Measurements from ENCODE around the gene NEK4.
"Not testable (repeated sequence)": the region's sequence is repeated elsewhere in the genome, so short reads cannot be mapped to it uniquely, and the experiment has no call there.

The NEK4 gene

GRCh38 chr3:52695798-52696671 is 74.7 kb downstream of the NEK4 start:
- DNase-seq: no peak

- DNase-seq: no peak
These were observed 76.1 kb downstream of the NEK4 start for GRCh38 chr3:52694528-52695189.

- no peak for DNase-seq
These were observed 77.7 kb downstream of the NEK4 start for GRCh38 chr3:52693071-52693470.

DNA sequence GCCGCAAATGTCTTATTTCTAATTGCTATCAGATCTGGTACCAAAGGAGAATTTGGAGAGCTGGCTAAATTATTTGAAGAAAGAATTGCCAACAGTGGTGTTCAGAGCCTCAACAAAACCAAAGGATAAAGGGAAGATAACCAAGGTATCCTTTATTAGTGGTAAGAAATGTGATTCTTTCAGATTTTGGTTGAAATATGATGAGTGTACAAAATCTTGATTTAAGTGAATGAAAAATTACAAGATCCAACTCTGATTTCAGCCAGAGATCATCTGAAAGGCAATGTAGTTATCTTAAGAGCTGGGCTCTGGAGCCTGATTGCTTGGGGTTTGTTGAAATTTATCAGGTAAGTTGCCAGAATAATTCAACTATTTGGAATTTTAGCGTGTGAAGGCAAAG is 80.2 kb downstream of the NEK4 start:
- DNase-seq: no peak

DNA sequence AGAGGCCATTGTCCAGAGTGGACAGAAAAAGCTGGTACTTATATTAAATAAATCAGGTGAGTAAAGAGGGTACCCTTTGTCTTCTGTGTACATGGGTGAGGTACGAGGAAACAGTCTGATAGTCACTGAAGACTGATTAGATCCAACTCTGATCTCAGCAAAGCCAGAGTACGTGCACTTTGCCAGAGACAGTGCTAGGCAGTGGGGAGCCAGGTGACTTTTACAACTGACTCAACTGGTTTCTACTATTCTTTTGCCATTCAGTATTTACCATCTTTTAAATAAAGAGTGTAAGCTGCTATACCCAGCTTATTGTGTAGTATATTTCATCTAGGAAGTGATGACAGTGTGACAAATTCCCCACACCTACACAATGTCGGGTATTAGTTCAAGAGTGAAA is 81.6 kb downstream of the NEK4 start:
- no peak for DNase-seq

- DNase-seq: no peak
These were observed 82.5 kb downstream of the NEK4 start for GRCh38 chr3:52688266-52688665.

DNA sequence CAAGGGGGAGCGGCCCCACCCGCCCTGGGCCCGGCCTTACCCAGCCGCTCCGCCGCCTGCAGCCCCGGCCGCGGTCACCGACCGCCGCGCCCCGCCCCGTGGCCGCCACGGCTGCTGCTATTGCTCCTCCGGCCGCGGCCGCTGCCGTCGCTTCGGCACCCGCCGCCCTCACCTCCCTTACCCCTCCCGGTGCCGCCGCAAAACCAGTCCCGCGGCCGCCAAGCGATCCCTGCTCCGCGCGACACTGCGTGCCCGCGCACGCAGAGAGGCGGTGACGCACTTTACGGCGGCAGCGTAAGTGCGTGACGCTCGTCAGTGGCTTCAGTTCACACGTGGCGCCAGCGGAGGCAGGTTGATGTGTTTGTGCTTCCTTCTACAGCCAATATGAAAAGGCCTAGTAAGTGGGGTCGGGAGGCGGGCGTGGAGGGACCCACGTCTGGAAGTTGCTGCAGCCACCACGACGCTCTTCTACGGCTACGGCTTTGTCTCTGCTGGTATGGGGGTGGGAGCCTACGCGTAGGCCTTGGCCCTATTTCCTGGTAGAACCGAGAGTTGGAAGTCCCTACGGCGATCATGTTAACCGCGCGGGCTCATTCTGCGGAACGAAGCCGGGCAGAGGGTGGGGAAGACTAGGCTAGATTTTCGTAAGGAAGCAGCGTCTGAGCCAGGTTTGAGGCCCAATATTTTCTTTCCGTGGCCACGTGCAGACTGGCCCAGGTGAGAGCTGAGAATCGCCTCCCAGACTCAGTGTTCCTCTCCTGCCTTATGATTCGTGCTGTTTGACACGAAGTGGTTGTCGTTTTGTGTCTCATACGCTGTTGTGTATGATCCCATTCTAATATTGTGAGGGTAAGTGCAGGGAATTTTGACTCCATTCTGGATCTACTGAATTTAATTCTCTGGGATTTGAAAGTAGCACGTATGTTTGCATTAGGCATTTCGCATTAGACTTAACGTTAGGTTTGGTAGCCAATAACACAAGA is 84.7 kb downstream of the NEK4 start, which contains the start of the genes GNL3 and PBRM1:
GNL3 (plus strand) TSS at position 324 of the 983 bp plus-strand sequence; CDS start at position 385, 61 bp downstream.
PBRM1 (minus strand) TSS at position 205 of the 983 bp plus-strand sequence.
- peak; percentile 68 to 92 for DNase-seq

DNA sequence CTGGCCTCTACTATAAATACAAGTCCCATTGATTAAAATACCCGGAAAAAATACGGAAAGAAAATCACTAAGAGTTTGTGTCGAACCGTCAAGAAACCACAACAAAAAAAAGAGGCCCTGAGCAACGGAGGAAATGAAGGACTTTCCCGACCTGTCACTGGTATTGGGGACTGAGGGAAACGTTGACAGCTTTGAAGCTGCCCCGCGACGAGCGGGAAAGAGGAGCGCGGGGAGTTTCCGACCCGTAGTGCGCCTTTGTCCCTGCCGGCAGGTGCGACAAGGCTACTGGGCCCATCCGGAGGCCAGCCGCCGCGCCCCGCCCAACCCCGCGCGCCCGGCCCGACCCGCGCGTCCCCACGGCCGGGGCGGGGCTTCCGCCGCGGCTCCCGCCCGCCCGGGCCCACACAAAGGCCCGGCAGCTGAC is 85.4 kb downstream of the NEK4 start:
- peak; percentile 16 to 77 for DNase-seq

GRCh38 chr3:52684184-52684583 is 86.6 kb downstream of the NEK4 start:
- no peak for DNase-seq

- DNase-seq: no peak
These were observed 87.1 kb downstream of the NEK4 start for GRCh38 chr3:52683611-52684010.

GRCh38 chr3:52682016-52682415 is 88.7 kb downstream of the NEK4 start:
- peak in 1 of 2 experiments; percentile 22 for DNase-seq

DNA sequence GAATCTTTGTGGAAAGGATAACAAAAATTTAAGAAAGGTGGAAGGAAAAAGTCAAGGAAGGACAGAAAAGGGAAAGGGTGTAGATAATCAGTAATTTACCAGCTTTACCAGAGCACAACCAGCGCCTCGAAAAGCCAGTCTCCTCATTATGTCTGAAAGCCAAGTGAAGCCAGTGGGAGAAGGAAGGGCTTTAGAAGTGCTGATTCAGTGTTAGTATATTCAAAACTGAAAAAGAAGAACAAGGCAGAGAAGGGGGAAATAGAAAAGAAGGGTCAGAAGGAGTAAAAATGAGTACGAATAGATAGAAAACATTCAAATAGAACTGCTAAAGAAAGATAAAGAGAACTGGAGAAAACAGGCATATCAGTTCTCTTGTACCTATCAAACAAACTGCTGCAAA is 89.1 kb downstream of the NEK4 start:
- no peak for DNase-seq

- DNase-seq: no peak
These were observed 90.9 kb downstream of the NEK4 start for GRCh38 chr3:52679811-52680210.

- no peak for DNase-seq
These were observed 91.6 kb downstream of the NEK4 start for GRCh38 chr3:52679199-52679538.

GRCh38 chr3:52678265-52679198 is 92.2 kb downstream of the NEK4 start:
- DNase-seq: no peak

DNA sequence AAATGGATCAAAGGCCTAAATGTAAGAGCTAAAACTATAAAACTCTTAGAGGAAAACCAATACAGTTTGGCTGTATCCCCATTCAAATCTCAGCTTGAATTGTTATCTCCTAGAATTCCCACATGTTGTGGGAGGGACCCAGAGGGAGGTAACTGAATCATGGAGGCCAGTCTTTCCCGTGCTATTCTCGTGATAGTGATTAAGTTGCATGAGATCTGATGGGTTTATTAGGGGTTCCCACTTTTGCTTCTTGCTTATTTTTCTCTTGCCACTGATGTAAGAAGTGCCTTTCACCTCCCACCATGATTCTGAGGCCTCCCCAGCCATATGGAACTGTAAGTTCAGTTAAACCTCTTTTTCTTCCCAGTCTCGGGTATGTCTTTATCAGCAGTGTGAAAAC is 94.5 kb downstream of the NEK4 start:
- DNase-seq: not testable (repeated sequence)

DNA sequence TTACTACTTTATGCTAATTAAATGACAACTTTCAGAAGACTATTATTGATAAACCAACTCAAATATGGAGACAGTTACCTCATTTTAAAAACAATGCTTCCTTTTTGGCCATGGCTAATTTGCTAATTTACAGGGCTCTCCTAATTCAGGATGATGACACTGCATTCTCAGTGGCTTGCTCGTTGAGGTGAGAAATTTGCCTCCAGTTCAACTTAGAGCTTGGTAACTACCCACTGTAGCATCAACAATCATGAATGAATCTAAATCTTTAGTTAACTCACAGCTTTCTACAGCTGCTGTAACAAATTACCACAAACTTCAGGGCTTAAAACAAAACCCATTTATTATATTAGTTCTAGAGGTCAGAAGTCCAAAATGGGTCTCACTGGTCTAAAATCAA is 99.1 kb downstream of the NEK4 start:
- DNase-seq: no peak

GRCh38 chr3:52670621-52671521 is 99.9 kb downstream of the NEK4 start:
- no peak for DNase-seq

- no peak for DNase-seq
These were observed 107.6 kb downstream of the NEK4 start for GRCh38 chr3:52663098-52663497.

GRCh38 chr3:52660046-52660445 is 110.7 kb downstream of the NEK4 start:
- DNase-seq: no peak
